Hematopoietic multipotent progenitor cell treated with erythropoietin and hydrocortisone succinate and interleukin-3 and kit ligand, for 17 days (in vitro differentiated cells): ENCODE measurements around the gene SMU1.
"Not testable (repeated sequence)": the region's sequence is repeated elsewhere in the genome, so short reads cannot be mapped to it uniquely, and the experiment has no call there.

ENCODE experiments used
- DNase-seq: peaks from one replicate; pipeline ENCODE4 v3.0.0-alpha.2; 2015; ENCODE audit warnings: low spot score

The SMU1 gene

DNA sequence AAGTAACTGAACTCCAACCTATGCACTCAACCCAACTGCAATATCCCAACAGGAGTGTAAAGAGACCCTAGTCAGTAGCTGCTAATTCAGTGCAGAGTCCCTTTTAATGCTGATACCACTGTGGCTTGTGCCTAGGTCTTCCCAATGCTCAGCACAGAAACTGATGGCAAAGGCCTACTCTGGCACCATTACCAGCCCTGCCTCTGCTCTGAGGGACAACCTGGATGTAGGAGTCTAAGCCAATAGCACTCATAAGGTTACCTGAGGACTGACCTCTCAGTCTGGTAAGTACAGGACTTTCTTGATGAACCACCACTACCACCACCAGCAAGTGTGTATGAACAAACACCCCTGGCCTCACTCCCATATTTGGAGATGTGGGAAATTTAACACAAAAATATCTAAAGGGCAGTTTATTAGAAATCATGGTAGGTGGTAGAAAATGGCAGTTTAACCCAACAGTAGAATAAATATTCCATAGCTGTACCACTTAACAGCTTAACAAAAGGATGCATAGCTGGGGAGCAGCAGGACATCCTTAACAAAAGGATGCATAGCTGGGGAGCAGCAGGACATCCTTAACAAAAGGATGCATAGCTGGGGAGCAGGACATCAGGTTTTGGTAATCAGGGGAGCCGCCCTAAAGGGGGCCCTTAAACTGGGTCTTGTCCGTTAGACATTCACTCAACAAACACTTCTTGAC lies 62.4 kb downstream of the SMU1 start:
- no peak for DNase-seq

DNA sequence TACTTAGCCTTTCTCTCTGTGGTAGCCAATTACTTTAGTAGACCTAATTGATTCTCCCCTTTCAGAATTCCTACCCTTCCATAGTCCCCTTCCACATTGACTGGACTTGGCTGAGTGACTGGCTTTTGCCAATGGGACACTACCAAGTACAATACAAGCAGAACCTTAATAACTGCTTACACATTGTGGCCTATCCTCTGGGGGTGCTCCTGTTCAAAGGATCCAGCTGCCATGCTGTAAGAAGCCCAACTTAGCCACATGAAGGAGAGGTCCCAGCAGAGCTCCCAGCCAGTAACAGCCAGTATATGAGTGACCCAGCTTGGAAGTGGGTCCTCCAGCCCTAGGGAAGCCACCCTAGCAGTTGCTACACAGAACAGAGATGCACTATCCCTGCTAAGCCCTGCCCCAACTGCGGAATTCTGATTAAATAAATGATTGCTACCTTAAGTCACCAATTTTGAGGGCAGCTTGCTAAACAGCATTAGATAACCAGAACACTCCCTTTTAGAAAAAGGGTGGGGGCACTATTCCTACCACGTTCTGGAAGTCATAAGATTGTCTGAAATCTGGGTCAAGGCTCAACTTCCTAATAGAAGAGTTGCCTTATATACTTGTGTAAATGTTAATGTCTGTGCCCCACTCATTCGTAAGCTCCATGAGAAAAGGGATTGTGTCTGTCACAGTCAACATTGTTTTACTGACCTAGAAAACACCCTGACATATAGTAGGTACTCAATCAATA lies 64.0 kb downstream of the SMU1 start:
- no peak for DNase-seq

DNA sequence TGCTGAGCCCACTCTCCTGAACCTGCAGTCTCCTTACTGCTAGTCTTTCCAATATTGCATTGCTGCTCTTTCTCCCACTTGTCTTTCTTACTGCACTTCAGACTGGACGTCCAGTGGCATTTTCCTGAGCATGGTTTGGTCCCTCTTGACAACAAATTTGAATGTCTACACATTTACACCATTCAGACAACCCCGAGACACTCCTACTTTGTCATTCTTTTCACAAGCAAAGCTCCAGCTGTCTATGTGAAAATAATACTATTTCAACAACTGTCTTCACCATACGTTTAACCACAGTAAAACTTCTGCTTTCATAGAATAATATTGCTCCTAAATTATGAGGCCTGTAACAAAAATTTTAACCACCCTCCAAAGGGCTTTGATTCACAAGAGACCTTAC lies 64.6 kb downstream of the SMU1 start:
- DNase-seq, result no peak

DNA sequence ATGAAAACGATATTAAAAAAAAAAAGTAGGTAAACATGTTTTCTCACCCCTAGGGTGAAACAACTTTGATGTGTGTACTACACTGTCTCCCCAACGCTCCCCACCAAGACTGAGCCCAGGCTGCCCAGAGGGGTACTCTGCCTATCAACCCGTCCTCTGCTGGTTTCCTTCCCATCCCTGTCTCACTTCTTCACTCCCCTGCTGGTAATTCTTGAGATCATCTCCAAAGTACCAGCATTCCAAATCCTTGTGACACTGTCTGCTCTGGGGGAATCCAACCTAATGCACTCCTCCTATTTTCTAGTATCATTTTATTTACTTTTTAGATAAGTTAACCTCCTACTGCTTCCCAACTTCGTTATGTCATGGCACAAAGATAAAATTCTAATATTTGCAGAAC lies 68.7 kb downstream of the SMU1 start:
- no peak for DNase-seq

GRCh38 chr9:33005335-33005734 lies 71.1 kb downstream of the SMU1 start:
- DNase-seq, result not testable (repeated sequence)

DNA sequence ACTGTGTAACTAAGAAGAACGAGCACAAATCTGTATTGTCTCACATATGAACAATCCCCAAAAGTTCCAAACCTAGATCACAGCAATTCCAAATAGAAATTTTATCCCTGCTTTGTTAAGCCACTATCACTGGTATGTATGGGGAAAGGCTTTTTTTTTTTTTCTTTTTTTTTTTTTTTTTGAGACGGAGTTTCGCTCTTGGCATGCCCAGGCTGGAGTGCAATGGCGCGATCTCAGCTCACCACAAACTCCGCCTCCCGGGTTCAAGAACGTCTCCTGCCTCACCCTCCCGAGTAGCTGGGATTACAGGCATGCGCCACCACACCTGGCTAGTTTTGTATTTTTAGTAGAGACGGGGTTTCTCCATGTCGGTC lies 75.8 kb downstream of the SMU1 start:
- not testable (repeated sequence) for DNase-seq

DNA sequence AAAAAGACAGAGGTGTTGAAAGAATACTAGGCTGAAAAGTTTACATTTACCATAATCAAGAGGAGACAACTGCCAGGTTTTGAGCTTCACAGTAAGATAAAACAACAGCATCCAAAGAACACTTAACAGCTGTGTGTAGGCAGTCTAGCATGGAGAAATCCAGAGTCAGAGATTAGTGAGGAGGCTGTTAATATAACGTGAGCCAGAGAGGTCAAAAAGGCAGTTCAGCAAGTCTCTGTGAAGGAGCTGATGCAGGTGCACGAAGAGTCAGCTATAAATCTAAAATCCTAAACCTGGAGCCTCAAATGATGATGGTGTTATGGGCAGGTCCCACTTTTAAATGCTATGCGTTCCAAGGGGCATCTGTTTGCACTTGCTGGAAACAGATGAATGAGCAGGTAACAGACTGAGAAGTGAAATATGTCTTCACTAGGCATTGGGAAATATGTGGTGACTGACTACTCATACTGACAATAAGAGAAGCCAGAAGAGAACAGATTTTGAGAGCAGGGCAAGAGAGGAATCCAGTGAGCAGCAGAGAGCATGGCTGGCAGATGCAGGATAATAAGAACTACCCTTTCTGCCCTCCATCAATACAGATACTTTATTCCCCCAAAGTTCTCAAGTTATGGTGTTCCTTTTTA lies 83.8 kb downstream of the SMU1 start:
- no peak for DNase-seq

DNA sequence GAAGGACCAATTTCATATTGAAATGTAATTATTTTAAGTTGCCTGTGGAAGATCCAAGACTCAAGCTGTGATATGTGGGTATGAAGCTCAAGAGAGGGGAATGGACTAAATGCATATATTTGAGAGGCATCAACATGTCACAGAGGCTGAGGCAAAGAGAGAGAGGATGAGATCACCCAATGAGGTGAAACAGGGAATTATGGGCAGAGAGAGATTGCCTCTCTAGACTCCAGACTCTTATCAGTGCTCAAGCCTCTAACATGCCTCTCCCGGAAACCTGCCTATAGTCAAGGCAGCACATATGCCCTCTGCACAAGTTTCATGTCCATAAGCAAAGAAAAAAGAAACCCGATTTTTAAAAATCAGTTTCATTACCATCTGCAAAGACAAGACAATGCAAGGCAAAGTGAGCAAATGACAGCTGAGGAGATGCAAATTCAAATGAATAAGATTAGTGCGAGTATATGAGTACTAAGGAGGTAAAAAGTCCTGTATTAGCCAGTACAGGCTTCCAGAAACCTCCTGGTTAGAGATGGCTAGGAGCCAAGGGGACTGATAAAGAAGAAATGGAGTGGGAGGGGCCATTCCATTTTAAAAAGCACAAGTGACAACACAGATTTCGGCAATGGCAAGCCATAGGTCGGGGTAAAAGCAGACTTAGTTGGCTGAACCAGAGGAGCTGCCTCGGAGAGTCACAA lies 84.4 kb downstream of the SMU1 start:
- DNase-seq, result peak; percentile 50
